Liver (tissue), 9 donors: Measurements from ENCODE around the gene PTPRN2. TPM values are rescaled to one million over a fixed set of nuclear protein-coding genes. Genes with fewer than 3 reads are reported as not detected.

Experiments used
- DNase-seq: peaks from one replicate; pipeline ENCODE4 v3.0.0-alpha.2; 2017; ENCODE audit warnings: low spot score
- H3K27ac ChIP-seq, 2 donors: one replicate each; pipeline ENCODE4 v1.7.0; 2013; ENCODE audit warnings: inconsistent platforms in 2 of 2, low read length in 2 of 2, control low read depth in 1 of 2, low read depth in 1 of 2, mild to moderate bottlenecking in 1 of 2
- H3K27me3 ChIP-seq, 4 donors: one replicate each; pipeline versions ENCODE4 v1.6.1 to v1.7.0; 2013; ENCODE audit warnings: low read length in 3 of 4, inconsistent platforms in 1 of 4, mild to moderate bottlenecking in 1 of 4, moderate library complexity in 1 of 4; ENCODE audit not compliant: control insufficient read depth in 4 of 4, insufficient read depth in 4 of 4
- H3K36me3 ChIP-seq, 4 donors: one replicate each; pipeline versions ENCODE4 v1.6.1 to v1.7.0; 2013; ENCODE audit warnings: low read length in 3 of 4, mild to moderate bottlenecking in 3 of 4, low read depth in 1 of 4, moderate library complexity in 1 of 4; ENCODE audit not compliant: control insufficient read depth in 4 of 4, insufficient read depth in 3 of 4
- H3K4me1 ChIP-seq, 4 donors: one replicate each; pipeline versions ENCODE4 v1.6.1 to v1.7.0; 2013; ENCODE audit warnings: low read length in 3 of 4, mild to moderate bottlenecking in 3 of 4, moderate library complexity in 1 of 4; ENCODE audit not compliant: control insufficient read depth in 4 of 4, insufficient read depth in 4 of 4
- H3K4me3 ChIP-seq, 3 donors: one replicate each; pipeline versions ENCODE4 v1.6.1 to v1.7.0; 2013; ENCODE audit warnings: low read length in 3 of 3, control low read depth in 1 of 3, low read depth in 1 of 3, mild to moderate bottlenecking in 1 of 3
- H3K9ac ChIP-seq, 2 donors: one replicate each; pipeline ENCODE4 v1.7.0; 2013; ENCODE audit warnings: low read length in 2 of 2, mild to moderate bottlenecking in 2 of 2, moderate library complexity in 2 of 2, control low read depth in 1 of 2, low read depth in 1 of 2
- H3K9me3 ChIP-seq, 4 donors: one replicate each; pipeline versions ENCODE4 v1.6.1 to v1.7.0; 2013; ENCODE audit warnings: low read length in 3 of 4; ENCODE audit not compliant: control insufficient read depth in 4 of 4
- ATF3 ChIP-seq: IDR thresholded peaks from 2 replicates; pipeline ENCODE4 v1.6.1; 2016; ENCODE audit warnings: antibody characterized with exemption
- CTCF ChIP-seq: fragments of 150-350 bp; IDR thresholded peaks from 2 replicates; pipeline ENCODE4 v1.5.1; 2017; ENCODE audit warnings: improper control_type of control experiment, low read depth, low read length; ENCODE audit not compliant: missing input control
- EGR1 ChIP-seq, 2 donors: IDR thresholded peaks; 2 replicates each; pipeline ENCODE4 v1.6.1; 2016 to 2018; ENCODE audit warnings: antibody characterized with exemption in 2 of 2, low read depth in 2 of 2
- FOXA2 ChIP-seq: IDR thresholded peaks from 2 replicates; pipeline ENCODE4 v1.6.1; 2016; ENCODE audit warnings: antibody characterized with exemption
- GABPA ChIP-seq, 2 donors: IDR thresholded peaks in 1 of 2; conservative IDR thresholded peaks in 1 of 2; 2 replicates each; pipeline ENCODE4 v1.6.1; 2016; ENCODE audit warnings: antibody characterized with exemption in 2 of 2, mild to moderate bottlenecking in 1 of 2, moderate library complexity in 1 of 2
- HNF4G ChIP-seq: IDR thresholded peaks from 2 replicates; pipeline ENCODE4 v1.6.1; 2016; ENCODE audit warnings: antibody characterized with exemption
- JUND ChIP-seq, 2 donors: IDR thresholded peaks; 2 replicates each; pipeline ENCODE4 v1.6.1; 2016; ENCODE audit warnings: antibody characterized with exemption in 2 of 2
- MAX ChIP-seq: IDR thresholded peaks from 2 replicates; pipeline ENCODE4 v1.6.1; 2016; ENCODE audit warnings: antibody characterized with exemption
- NR2F2 ChIP-seq: IDR thresholded peaks from 2 replicates; pipeline ENCODE4 v1.6.1; 2016; ENCODE audit warnings: antibody characterized with exemption
- RAD21 ChIP-seq, 2 donors: IDR thresholded peaks; 2 replicates each; pipeline ENCODE4 v1.6.1; 2016; ENCODE audit warnings: antibody characterized with exemption in 2 of 2, mild to moderate bottlenecking in 2 of 2
- REST ChIP-seq: IDR thresholded peaks from 2 replicates; pipeline ENCODE4 v1.6.1; 2016; ENCODE audit warnings: antibody characterized with exemption, mild to moderate bottlenecking
- RXRA ChIP-seq, 2 donors: IDR thresholded peaks; 2 replicates each; pipeline ENCODE4 v1.6.1; 2017 to 2018; ENCODE audit warnings: antibody characterized with exemption in 2 of 2, mild to moderate bottlenecking in 1 of 2
- SP1 ChIP-seq: IDR thresholded peaks from 2 replicates; pipeline ENCODE4 v1.6.1; 2018; ENCODE audit warnings: antibody characterized with exemption, mild to moderate bottlenecking
- TAF1 ChIP-seq: conservative IDR thresholded peaks from 2 replicates; pipeline ENCODE4 v1.6.1; 2016; ENCODE audit warnings: antibody characterized with exemption, mild to moderate bottlenecking
- YY1 ChIP-seq: IDR thresholded peaks from 2 replicates; pipeline ENCODE4 v1.6.1; 2016; ENCODE audit warnings: antibody characterized with exemption, mild to moderate bottlenecking
- WGBS: extraction: QIAGEN DNeasy Blood & Tissue Kit; methylation state at CpG from one replicate; pipeline ENCODE4 v1.1.7; 2013; 5-methylcytosine and 5-hydroxymethylcytosine counted together
- polyA plus RNA-seq, 2 donors: library from polyadenylated mRNA; stranded (reverse) in 1 of 2; unstranded in 1 of 2; fragments of 200-250 nt in 1 of 2; fragments of >200 nt in 1 of 2; fragmentation: Nextera tagmentation in 1 of 2; extraction: Ambion mirVana in 1 of 2; gene quantifications; one replicate each; pipeline versions ENCODE4 v1.2.1 to v1.2.3, GENCODE V29; 2013 to 2015
- total RNA-seq, 2 donors: library from RNA; depleted of rRNA; stranded (reverse); fragments of >200 nt; gene quantifications; one replicate each; pipeline ENCODE4 v1.2.3, GENCODE V29; 2014
- donor health status: healthy.
- donor health status: healthy.
- donor health status: healthy.
- donor health status: healthy.
- donor health status: healthy.

Gene PTPRN2
- total and polyA plus RNA-seq, 4 donors: 0.75 to 1.9 (median 1.1) TPM

- no peak overlapping the region for H3K9ac ChIP-seq
- H3K4me1 ChIP-seq: no peaks in the 10 kb centered on the region
- H3K27me3 ChIP-seq: no peaks in the 10 kb centered on the region
- H3K36me3 ChIP-seq: no peaks in the 10 kb centered on the region
- no peak overlapping the region for H3K27ac ChIP-seq
- H3K4me3 ChIP-seq: no peak overlapping the region
- WGBS: 23% methylated on average over 6 of the region's 6 CpGs
- H3K9me3 ChIP-seq: no peaks in the 10 kb centered on the region
- no peak for DNase-seq
- no peak for TF ChIP-seq YY1
- peak; percentile 13 to 27 for TF ChIP-seq RAD21 (IDR thresholded peaks at IDR 0.05)
Measured at GRCh38 chr7:158495786-158496185, 91.8 kb downstream of the PTPRN2 start.

GRCh38 chr7:158495216-158495615 is 92.4 kb downstream of the PTPRN2 start:
- Histone ChIP-seq H3K27me3 (no peaks in the 10 kb centered on the region), H3K4me1 (no peaks in the 10 kb centered on the region), H3K27ac (no peak overlapping the region), H3K4me3 (no peak overlapping the region), H3K9me3 (no peaks in the 10 kb centered on the region), H3K9ac (no peak overlapping the region), H3K36me3 (no peaks in the 10 kb centered on the region)
- DNase-seq: no peak
- no peak for TF ChIP-seq FOXA2
- TF ChIP-seq YY1: no peak
- TF ChIP-seq REST: no peak
- no peak for TF ChIP-seq ATF3
- TF ChIP-seq EGR1 (IDR thresholded peaks at IDR 0.05; ENCODE audit: low read depth in 2 of 2): no peak
- TF ChIP-seq RXRA (IDR thresholded peaks at IDR 0.05): no peak
- no peak for TF ChIP-seq HNF4G
- no peak for TF ChIP-seq TAF1
- TF ChIP-seq NR2F2: no peak
- no peak for TF ChIP-seq SP1
- TF ChIP-seq JUND (IDR thresholded peaks at IDR 0.05): no peak
- no peak for TF ChIP-seq MAX
- no peak for TF ChIP-seq GABPA (IDR thresholded peaks at IDR 0.05 in 1 of 2, conservative IDR thresholded peaks at IDR 0.05 in 1 of 2)
- TF ChIP-seq CTCF: no peak
- 43% methylated on average over 5 of the region's 5 CpGs for WGBS
